ENCODE data around the gene TRIP13.
"Not testable (repeated sequence)": the region's sequence is repeated elsewhere in the genome, so short reads cannot be mapped to it uniquely, and the experiment has no call there.

Gene TRIP13

GRCh38 chr5:939368-939767 is 46.7 kb downstream of the TRIP13 start:
- no peak for DNase-seq

GRCh38 chr5:940741-941140 is 48.1 kb downstream of the TRIP13 start:
- DNase-seq, result not testable (repeated sequence)

GRCh38 chr5:943201-943917 is 50.7 kb downstream of the TRIP13 start:
- DNase-seq, result no peak

DNA sequence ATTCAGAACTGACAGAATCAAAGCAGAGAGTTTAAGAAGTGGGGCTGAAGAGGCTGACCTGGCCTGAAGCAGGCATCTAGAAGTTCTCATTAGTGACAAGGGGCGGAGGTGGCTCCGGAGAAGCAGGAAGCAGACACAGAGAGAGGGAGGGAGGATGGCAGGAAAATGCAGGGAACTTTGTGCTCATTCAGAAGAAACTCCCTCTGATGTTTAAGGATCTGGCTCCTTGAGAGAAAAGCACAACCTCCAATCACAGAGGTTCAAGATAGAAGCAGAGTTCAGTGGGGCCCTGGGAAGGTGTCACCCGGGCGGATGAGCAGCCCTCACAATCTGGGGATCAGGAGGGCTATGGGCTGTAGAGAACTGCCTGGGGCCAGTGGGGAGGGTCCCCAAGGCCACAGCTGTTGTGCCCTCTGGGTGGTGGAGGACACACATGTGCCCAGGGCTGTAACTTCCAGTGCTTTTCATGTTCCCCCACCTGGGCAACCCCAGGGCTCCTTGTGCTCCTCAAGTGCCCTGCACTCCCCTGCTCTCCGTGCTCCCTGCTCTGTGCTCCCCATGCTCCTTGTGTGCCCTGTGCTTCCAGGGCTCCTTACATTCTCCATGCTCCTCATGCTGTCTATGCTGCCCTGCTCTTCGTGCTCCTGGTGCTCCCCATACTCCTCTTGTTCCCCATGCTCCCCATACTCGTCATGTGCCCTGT is 51.4 kb downstream of the TRIP13 start:
- DNase-seq, result no peak

DNA sequence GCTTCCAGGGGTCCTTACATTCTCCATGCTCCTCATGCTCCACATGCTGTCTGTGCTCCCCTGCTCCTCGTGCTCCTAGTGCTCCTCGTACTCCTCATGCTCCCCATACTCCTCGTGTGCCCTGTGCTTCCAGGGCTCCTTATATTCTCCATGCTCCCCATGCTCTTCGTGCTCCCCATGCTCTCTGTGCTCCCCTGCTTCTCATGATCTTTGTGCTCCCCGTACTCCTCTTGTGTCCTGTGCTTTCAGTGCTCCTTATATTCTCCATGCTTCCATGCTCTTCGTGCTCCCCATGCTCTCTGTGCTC is 51.9 kb downstream of the TRIP13 start:
- no peak for DNase-seq

DNA sequence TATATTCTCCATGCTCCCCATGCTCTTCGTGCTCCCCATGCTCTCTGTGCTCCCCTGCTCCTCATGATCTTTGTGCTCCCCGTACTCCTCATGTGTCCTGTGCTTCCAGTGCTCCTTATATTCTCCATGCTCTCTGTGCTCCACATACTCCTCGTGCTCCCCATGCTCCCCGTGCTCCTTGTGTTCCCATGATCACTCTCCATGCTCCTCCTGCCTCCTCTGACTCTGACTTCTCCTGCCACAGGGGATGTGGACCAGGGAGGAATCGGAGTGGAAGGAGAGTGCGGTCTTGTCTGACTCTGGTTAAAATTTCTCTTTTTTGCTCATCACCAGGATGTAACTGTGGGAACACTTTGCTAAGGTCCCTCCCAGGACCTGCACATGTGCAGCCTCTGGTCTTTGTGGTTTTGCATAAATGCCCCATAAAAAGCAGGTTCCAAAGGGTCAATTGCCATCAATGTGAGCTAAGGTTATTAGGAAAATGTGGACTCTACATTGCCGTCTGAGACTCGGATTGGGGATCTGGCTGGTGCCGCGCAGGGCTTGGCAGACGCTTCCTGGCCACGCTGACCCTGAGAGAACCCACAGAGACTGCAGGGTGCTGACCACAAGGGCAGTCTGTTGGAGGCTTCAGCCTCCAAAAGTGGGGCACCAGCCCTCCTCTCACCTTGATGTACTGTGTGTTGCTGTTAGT is 52.5 kb downstream of the TRIP13 start:
- DNase-seq, result no peak

DNA sequence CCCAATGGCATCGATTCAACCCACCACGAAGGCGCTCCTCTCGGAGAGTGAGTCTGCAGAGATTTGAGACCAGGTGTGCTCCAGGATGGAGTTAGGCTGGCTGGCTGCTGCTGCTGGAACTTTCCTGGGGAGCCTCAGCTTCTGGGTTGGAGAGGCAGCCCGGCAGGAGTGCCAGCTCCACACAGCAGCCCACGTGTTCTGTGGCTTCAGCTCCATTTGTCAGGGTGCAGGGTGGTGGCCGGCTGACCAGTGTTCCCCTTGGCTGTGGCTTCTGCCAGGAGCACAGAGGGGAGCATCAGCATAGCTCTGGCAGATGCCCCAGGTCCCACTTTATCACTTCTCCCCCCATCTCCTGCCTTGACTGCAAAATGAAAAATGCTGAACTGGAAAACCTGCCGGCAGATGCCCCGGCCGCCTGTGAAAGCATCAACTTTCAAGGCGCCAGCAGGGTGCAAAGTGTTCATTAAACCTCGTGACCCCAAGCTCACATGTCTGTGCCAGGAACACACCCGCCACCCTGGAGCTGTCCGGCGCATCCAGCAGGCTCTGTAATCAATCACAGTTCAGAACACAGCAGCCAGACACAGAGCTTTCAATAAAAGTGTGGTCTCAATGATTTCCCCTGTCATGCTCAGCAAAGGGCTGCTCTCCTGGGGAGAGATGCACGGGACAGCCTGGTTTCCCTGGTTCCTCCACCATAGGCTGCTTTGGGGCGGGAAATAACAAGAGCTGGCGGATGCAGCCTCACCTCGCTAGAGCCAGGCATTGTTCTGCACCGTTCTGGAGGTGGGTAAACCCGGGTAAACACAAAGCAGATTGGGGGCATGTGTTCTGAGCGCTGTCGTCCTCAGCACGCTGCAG is 53.2 kb downstream of the TRIP13 start:
- no peak for DNase-seq

GRCh38 chr5:946720-947625 is 54.3 kb downstream of the TRIP13 start:
- no peak for DNase-seq

- no peak for DNase-seq
These were observed 55.2 kb downstream of the TRIP13 start for GRCh38 chr5:947626-948471.

DNA sequence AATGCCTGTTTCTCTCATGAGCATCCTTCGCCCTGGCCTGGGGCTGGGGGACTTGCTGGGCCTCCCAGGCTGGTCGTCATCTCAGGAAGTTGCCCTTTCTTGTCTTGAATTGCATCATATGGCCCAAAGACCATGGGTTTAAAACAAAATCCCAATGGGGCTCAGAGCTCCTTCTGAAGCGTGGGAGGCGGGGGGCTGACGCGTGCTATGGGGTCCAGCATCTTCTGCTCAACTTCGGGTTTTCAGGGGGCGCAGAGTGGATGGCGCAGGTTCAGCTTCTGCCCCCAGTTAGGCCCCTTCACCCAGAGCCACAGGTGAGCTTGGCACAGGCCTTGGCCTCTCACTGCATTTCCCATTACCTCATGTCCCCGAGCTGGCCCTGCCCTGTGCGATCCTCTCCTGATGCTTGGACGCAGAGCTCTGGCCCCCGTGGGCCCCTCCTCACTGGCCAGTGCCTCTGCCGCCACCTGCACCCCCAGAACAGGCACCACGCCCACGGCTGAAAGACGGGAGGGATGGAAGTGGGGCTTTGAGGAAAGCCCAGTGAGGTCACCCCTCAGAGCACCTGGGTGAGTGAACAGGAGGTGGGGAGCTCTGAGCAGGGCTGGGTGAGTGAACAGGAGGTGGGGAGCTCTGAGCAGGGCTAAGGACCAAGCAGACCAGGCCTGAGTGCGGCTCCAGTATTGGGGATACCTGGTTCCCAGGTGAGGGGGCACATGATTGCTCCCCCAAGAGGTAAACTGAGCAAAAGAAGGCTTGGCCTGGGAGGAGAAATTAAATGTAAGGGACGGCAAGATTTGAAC is 56.0 kb downstream of the TRIP13 start:
- no peak for DNase-seq

GRCh38 chr5:949275-949543 is 56.5 kb downstream of the TRIP13 start:
- DNase-seq, result no peak

DNA sequence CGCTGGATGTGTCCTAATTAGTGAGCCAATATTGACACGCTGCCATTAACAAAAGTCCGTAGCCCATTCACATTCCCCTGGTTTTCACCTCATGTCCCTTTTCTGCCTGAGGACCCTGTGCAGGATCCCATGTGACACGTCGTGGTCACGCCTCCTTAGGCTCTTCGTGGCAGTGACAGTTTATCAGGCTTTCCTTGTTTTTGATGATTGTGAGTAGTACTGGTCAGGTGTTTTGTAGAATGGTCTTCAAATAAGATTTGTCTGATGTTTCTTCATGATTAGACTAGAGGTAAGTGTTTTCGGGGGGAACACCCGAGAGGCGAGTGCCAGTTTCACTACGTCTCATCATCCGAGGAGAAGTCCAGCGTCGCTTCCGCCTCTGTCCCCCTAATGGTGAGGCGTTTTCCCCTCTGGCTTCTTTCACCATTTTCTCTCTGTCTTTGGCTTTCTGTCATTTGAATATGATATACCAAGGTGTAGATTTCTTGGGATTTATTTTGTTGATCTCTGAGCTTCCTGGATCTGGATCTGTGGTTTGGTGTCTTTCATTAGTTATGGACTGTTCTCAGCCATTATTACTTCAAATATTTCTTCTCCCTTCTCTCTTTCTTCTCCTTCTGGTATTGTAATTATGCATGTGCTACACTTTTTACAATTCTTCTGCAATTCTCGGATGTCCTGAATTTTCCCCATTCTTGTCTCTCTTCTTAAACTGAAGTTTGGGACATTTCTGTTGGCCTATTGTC is 57.3 kb downstream of the TRIP13 start:
- DNase-seq, result no peak

DNA sequence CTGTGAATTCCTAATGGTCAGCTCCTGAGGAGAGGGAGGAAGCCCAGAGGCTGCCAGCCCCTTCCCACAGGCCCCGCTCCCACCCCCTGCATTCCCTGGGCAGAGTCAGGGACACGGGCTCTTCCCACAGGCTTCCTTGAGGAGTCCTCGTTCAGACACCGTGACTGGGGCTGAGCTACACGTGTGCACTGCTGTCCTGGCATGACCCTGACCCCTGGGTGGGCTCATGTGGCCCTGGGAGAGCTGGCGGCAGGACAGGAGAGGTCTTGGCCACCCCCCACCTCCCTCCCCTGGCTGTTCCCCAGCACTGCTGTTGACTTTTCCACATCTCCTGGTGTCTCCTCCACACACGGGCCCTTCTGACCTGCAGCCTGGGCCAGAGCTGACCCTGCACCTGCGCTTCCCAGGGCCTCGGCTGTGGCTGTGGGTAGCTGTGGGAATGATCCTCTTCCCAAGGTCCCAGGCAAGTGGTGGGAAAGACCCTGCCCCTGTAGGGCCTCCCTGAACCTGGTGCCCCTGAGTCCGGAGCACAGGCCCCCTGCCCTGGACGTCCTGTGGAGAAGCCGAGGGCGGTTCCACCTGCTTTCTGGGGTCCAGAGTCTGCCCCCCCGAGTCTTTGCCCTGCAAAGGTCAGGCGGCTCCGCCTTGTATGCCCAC is 59.4 kb downstream of the TRIP13 start:
- DNase-seq, result no peak

DNA sequence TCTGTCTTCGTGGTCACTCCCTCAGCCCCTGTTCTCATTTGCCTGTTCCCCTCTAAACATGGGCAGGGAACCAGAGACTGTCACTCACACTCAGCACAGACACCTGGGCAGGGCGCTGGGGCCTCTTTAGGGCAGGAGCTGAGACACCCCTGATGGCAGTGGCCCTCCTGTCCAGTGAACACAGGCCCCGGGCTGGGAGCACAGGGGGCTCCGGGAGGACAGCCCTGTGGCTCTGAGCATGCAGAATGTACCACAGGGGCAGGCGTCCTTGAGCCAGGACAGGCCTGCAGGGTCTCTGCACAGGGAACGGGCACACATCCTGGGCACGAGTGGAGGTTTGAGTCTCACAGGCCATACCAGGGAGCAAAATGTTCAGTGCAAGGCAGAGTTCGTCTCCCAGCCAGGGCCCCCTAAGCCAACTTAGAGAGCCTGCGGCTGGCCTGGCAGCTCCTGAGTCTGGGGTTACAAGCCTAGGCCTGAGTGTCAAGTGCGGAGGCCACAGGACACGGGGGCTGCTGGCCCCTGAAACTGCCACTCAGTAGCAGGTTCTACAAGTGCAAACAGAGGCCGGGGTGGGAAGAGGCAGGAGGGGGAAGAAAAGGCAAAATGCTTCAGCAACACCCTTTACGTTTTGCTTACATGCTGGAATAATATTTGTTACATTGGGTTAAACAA is 60.0 kb downstream of the TRIP13 start:
- DNase-seq, result no peak

DNA sequence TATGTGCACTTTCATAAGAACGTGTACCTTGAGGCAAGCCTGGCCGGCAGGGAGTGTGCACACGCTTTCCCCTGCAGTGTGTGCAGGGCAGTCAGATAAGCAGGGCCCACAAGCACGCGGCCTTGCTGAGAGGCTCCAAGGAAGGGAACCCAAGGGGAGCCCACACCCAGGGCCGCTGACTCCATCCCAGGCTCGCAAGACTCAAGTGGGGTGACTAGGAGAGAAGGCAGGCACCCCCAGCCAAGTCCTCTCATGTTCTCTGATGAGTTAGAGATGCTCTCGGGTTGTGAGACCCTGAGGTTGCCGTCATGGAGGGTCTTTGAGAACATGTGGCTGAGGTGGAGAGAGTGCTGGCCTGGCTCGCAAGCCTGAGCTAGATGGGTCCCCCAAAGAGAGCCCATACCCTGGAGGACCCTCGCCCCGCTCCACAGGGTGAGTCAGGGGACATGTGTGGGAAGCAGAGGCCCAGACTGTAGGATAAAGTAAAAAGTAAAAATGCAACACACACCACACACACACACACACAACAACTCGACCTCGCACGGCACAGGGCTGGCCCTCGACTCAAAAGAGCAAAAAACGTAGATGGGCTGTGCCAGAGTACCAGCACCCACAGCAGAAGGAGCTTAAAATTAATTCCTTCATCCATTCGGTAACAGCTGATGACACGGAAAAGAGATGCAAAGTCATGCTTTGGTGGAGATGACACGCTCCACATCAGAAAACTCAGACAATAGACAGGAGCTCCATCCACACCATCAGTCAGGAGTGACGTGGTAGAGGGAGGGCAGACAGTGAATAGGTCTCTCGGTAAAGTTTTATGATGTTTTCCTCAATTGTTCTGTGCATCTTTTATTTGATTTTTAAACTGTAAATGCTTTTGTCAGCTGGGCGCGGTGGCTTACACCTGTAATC is 61.1 kb downstream of the TRIP13 start:
- no peak for DNase-seq

DNA sequence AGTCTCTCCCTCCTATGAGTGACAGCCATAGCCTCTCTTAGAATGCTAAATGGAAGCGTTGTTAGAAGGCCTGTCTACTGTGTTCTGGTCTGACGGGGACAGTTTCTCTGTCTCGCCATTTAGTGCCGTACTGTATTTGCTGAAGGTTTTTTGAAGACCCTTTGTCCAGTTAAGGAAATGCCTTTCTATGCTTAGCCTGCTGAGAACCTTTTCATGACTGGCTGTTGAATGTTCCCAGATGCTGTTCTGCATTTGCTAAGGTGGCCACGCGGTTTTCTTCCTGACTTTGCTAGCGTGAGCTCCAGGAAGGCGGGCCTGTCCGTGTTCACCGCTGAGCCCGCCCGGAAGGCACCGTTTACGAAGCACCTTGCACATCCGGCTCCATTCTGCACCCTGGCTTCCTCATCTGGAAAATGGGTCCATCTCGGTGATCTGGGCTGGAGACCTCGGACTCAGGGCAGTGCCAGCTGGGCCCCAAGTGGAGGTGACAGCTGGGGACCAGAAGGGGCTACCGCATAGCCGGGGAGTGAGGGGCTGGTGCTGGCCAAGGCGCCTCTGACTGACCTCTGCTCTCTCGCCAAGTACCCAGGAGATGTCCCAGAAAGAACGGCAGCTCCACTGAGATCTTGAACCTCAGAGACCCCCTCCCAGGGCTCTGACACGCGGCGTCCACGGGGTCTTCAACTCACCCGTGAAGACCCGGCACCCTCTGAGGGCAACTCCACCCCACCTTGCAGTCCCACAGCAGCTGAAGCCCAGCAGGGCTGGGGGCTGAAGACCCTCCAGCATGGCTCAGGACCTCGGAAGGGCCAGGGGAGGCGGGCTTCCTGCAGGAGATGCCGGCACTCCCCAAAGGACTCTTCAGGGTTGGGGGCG is 63.4 kb downstream of the TRIP13 start:
- DNase-seq, result no peak

Data from KG1 (cell line).